IgD-negative memory B cell (primary cell): Measurements from ENCODE around the gene AGBL5. TPM values are rescaled to one million over a fixed set of nuclear protein-coding genes. Genes with fewer than 3 reads are reported as not detected.
"Not testable (repeated sequence)": the region's sequence is repeated elsewhere in the genome, so short reads cannot be mapped to it uniquely, and the experiment has no call there.

Experiments used
- H3K27ac Mint-ChIP-seq, 3 donors: one replicate each; pipeline ENCODE4 v1.8.0; 2020 to 2022; ENCODE audit warnings: mild to moderate bottlenecking in 3 of 3, mixed read lengths in 3 of 3, moderate library complexity in 1 of 3
- H3K27me3 Mint-ChIP-seq: one replicate; pipeline ENCODE4 v1.8.0; 2021; ENCODE audit warnings: mixed read lengths
- H3K36me3 Mint-ChIP-seq: one replicate; pipeline ENCODE4 v1.8.0; 2020; ENCODE audit warnings: mild to moderate bottlenecking, mixed read lengths
- H3K4me1 Mint-ChIP-seq, 3 donors: one replicate each; pipeline ENCODE4 v1.8.0; 2020 to 2022; ENCODE audit warnings: mixed read lengths in 3 of 3, mild to moderate bottlenecking in 1 of 3
- H3K4me3 Mint-ChIP-seq, 4 donors: one replicate each; pipeline ENCODE4 v1.8.0; 2020 to 2022; ENCODE audit warnings: mild to moderate bottlenecking in 4 of 4, mixed read lengths in 4 of 4, moderate library complexity in 3 of 4
- H3K9me3 Mint-ChIP-seq, 3 donors: one replicate each; pipeline ENCODE4 v1.8.0; 2020 to 2021; ENCODE audit warnings: mixed read lengths in 3 of 3, mild to moderate bottlenecking in 1 of 3
- polyA plus RNA-seq: library from polyadenylated mRNA; unstranded; fragments of 300-500 nt; fragmentation: Illumina TruSeq; gene quantifications from one replicate; pipeline ENCODE4 v1.2.3, GENCODE V29; 2021

The AGBL5 gene
- polyA plus RNA-seq, 1 donor from 2014 or later, result 10.8 TPM

DNA sequence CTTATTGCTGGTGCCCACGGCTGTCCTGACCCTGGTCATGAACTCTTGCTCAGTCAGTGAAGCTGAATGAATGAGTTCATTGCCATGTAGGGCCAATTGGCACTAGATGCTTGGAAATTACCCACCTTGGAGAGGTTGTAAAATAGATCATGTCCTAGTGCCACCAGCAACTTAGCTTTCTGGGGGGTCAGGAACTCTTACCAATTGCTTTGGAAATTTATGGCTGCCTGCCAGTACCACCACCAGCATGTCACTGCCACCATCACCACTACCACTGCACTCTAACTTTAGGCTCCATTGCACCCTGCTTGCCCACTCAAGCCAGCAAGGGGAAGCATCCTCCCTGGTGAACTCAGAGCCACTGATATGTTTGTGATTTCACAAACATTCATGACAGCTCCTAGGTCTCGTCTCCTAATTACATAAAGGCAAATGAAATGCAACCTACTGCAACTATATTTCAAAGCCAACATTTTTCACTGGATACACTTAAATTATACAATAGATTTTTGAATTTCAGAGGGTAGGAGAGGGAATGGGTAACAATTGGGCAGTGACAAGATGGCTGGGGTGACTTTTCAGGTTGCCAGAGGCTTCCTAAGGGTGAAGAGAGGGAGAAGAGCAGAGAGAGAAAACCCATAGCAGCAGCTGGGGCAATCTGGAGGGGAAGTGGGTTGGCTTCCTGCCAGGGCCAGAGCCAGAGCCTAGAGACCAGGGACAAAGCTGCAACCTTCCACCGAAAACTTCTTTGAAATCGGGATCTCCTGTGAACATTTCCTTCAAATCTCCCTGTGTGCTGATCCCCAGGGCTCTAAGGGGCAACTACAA is 23.5 kb downstream of the AGBL5 start:
- Mint-ChIP-seq H3K27me3 (no peaks in the 10 kb centered on the region), H3K4me1 (peaks cover 28 to 31% (median 31%) of the 10 kb centered on the region in 3 donors), H3K9me3 (no peaks in the 10 kb centered on the region), H3K36me3 (no peaks in the 10 kb centered on the region), H3K27ac (peak overlapping the region; percentile 85 to 95 (median 87)), H3K4me3 (peak overlapping the region; percentile 39 to 70 (median 56))

DNA sequence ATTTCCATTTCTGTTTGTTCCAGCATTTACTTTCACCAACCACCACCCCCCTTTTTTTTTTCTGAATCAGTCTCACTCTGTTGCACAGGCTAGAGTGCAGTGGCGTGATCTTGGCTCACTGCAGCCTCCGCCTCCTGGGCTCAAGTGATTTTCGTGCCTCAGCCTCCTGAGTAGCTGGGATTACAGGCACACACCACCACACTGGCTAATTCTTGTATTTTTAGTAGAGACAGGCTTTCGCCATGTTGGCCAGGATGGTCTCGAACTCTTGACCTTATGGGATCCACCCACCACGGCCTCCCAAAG is 24.1 kb downstream of the AGBL5 start:
- not testable (repeated sequence) for H3K27me3 Mint-ChIP-seq, H3K36me3 Mint-ChIP-seq, H3K9me3 Mint-ChIP-seq
- Mint-ChIP-seq H3K27ac (peak overlapping the region in 1 of 3 donors; percentile 85), H3K4me3 (peak overlapping the region; percentile 39 to 70 (median 56)), H3K4me1 (peaks cover 28 to 31% (median 28%) of the 10 kb centered on the region in 3 donors)

- H3K9me3 Mint-ChIP-seq, result no peaks in the 10 kb centered on the region
- peak overlapping the region in 2 of 4 donors; percentile 3 to 48 for H3K4me3 Mint-ChIP-seq
- H3K36me3 Mint-ChIP-seq, result no peaks in the 10 kb centered on the region
- H3K4me1 Mint-ChIP-seq, result peaks cover 28 to 30% (median 29%) of the 10 kb centered on the region in 3 donors
- no peaks in the 10 kb centered on the region for H3K27me3 Mint-ChIP-seq
- H3K27ac Mint-ChIP-seq, result peak overlapping the region in 2 of 3 donors; percentile 31 to 85
These were observed 24.9 kb downstream of the AGBL5 start for GRCh38 chr2:27076323-27076722.

GRCh38 chr2:27077231-27077630 is 25.8 kb downstream of the AGBL5 start:
- no peaks in the 10 kb centered on the region for H3K9me3 Mint-ChIP-seq
- H3K27me3 Mint-ChIP-seq, result no peaks in the 10 kb centered on the region
- peak overlapping the region in 2 of 3 donors; percentile 24 to 64 for H3K27ac Mint-ChIP-seq
- peak overlapping the region in 2 of 4 donors; percentile 48 to 80 for H3K4me3 Mint-ChIP-seq
- no peaks in the 10 kb centered on the region for H3K36me3 Mint-ChIP-seq
- H3K4me1 Mint-ChIP-seq, result peaks cover 29 to 32% (median 31%) of the 10 kb centered on the region in 3 donors

- Mint-ChIP-seq H3K36me3 (no peaks in the 10 kb centered on the region), H3K27me3 (no peaks in the 10 kb centered on the region), H3K4me1 (peaks cover 23 to 32% (median 30%) of the 10 kb centered on the region in 3 donors), H3K27ac (peak within 1 kb of the TSS in 1 of 3 donors; percentile 64), H3K4me3 (peak within 1 kb of the TSS in 1 of 4 donors; percentile 17), H3K9me3 (no peaks in the 10 kb centered on the region)
These were observed 27.1 kb downstream of the AGBL5 start, which contains the start of gene EMILIN1 for GRCh38 chr2:27078267-27079194. Gene EMILIN1, plus strand, starts transcription at chr2:27078615. Its CDS starts 451 bp downstream, at chr2:27079066.

GRCh38 chr2:27079233-27080139 is 28.0 kb downstream of the AGBL5 start:
- H3K9me3 Mint-ChIP-seq, result no peaks in the 10 kb centered on the region
- peak overlapping the region in 2 of 3 donors; percentile 26 to 59 for H3K27ac Mint-ChIP-seq
- H3K36me3 Mint-ChIP-seq, result no peaks in the 10 kb centered on the region
- no peaks in the 10 kb centered on the region for H3K27me3 Mint-ChIP-seq
- H3K4me3 Mint-ChIP-seq, result peak overlapping the region in 1 of 4 donors; percentile 23
- H3K4me1 Mint-ChIP-seq, result peaks cover 23 to 31% (median 25%) of the 10 kb centered on the region in 3 donors

- Mint-ChIP-seq H3K36me3 (no peaks in the 10 kb centered on the region), H3K27me3 (no peaks in the 10 kb centered on the region), H3K4me3 (peak overlapping the region in 1 of 4 donors; percentile 23), H3K4me1 (peaks cover 19 to 24% (median 20%) of the 10 kb centered on the region in 3 donors), H3K9me3 (no peaks in the 10 kb centered on the region), H3K27ac (peak overlapping the region in 1 of 3 donors; percentile 59)
These were observed 28.6 kb downstream of the AGBL5 start for GRCh38 chr2:27080140-27080469.

GRCh38 chr2:27080603-27080936 is 29.1 kb downstream of the AGBL5 start:
- Mint-ChIP-seq H3K4me1 (peaks cover 14 to 24% (median 19%) of the 10 kb centered on the region in 3 donors), H3K36me3 (no peaks in the 10 kb centered on the region), H3K27me3 (no peaks in the 10 kb centered on the region), H3K27ac (peak overlapping the region in 2 of 3 donors; percentile 16 to 65), H3K4me3 (no peak overlapping the region), H3K9me3 (no peaks in the 10 kb centered on the region)

DNA sequence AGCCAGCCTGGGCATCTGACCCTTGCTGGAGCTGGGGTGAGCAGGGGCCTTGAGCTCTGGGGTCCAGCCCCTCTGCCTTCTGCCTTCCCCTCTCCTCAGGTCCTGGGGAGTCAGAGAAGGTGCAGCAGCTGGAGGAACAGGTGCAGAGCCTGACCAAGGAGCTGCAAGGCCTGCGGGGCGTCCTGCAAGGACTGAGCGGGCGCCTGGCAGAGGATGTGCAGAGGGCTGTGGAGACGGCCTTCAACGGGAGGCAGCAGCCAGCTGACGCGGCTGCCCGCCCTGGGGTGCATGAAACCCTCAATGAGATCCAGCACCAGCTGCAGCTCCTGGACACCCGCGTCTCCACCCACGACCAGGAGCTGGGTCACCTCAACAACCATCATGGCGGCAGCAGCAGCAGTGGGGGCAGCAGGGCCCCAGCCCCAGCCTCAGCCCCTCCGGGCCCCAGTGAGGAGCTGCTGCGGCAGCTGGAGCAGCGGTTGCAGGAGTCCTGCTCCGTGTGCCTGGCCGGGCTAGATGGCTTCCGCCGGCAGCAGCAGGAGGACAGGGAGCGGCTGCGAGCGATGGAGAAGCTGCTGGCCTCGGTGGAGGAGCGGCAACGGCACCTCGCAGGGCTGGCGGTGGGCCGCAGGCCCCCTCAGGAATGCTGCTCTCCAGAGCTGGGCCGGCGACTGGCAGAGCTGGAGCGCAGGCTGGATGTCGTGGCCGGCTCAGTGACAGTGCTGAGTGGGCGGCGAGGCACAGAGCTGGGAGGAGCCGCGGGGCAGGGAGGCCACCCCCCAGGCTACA is 30.7 kb downstream of the AGBL5 start:
- H3K4me1 Mint-ChIP-seq, result peaks cover 6 to 16% (median 16%) of the 10 kb centered on the region in 3 donors
- H3K4me3 Mint-ChIP-seq, result peak overlapping the region in 2 of 4 donors; percentile 67 to 73
- no peaks in the 10 kb centered on the region for H3K27me3 Mint-ChIP-seq
- H3K27ac Mint-ChIP-seq, result peak overlapping the region in 2 of 3 donors; percentile 65 to 81
- no peaks in the 10 kb centered on the region for H3K36me3 Mint-ChIP-seq
- no peaks in the 10 kb centered on the region for H3K9me3 Mint-ChIP-seq

DNA sequence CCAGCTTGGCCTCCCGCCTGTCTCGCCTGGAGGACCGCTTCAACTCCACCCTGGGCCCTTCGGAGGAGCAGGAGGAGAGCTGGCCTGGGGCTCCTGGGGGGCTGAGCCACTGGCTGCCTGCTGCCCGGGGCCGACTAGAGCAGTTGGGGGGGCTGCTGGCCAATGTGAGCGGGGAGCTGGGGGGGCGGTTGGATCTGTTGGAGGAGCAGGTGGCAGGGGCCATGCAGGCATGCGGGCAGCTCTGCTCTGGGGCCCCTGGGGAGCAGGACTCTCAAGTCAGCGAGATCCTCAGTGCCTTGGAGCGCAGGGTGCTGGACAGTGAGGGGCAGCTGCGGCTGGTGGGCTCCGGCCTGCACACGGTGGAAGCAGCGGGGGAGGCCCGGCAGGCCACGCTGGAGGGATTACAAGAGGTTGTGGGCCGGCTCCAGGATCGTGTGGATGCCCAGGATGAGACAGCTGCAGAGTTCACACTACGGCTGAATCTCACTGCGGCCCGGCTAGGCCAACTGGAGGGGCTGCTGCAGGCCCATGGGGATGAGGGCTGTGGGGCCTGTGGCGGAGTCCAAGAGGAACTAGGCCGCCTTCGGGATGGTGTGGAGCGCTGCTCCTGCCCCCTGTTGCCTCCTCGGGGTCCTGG is 31.4 kb downstream of the AGBL5 start:
- H3K27me3 Mint-ChIP-seq, result no peaks in the 10 kb centered on the region
- no peak overlapping the region for H3K4me3 Mint-ChIP-seq
- peak overlapping the region in 1 of 3 donors; percentile 39 for H3K27ac Mint-ChIP-seq
- H3K36me3 Mint-ChIP-seq, result no peaks in the 10 kb centered on the region
- no peaks in the 10 kb centered on the region for H3K9me3 Mint-ChIP-seq
- H3K4me1 Mint-ChIP-seq, result peaks cover 10 to 18% (median 17%) of the 10 kb centered on the region in 3 donors

DNA sequence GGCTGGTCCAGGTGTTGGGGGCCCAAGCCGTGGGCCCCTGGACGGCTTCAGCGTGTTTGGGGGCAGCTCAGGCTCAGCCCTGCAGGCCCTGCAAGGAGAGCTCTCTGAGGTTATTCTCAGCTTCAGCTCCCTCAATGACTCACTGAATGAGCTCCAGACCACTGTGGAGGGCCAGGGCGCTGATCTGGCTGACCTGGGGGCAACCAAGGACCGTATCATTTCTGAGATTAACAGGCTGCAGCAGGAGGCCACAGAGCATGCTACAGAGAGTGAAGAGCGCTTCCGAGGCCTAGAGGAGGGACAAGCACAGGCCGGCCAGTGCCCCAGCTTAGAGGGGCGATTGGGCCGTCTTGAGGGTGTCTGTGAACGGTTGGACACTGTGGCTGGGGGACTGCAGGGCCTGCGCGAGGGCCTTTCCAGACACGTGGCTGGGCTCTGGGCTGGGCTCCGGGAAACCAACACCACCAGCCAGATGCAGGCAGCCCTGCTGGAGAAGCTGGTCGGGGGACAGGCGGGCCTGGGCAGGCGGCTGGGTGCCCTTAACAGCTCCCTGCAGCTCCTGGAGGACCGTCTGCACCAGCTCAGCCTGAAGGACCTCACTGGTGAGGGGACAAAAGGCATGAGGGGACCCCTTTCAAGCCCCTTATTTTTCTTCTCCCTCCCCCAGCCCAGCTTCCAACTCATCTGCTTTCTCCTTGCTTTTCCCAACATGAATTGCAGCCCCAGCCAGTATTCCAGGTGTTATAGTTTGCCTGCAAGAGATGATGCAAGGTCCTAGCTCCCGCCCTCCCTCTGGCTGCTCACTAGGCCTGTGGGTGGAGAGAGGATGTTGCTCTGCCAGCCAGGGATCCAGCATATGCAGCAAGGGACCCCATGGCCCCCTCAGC is 32.2 kb downstream of the AGBL5 start:
- no peaks in the 10 kb centered on the region for H3K36me3 Mint-ChIP-seq
- H3K27me3 Mint-ChIP-seq, result no peaks in the 10 kb centered on the region
- H3K4me1 Mint-ChIP-seq, result peaks cover 10 to 18% (median 17%) of the 10 kb centered on the region in 3 donors
- H3K9me3 Mint-ChIP-seq, result no peaks in the 10 kb centered on the region
- H3K4me3 Mint-ChIP-seq, result peak overlapping the region in 2 of 4 donors; percentile 70 to 89
- H3K27ac Mint-ChIP-seq, result peak overlapping the region in 1 of 3 donors; percentile 39

DNA sequence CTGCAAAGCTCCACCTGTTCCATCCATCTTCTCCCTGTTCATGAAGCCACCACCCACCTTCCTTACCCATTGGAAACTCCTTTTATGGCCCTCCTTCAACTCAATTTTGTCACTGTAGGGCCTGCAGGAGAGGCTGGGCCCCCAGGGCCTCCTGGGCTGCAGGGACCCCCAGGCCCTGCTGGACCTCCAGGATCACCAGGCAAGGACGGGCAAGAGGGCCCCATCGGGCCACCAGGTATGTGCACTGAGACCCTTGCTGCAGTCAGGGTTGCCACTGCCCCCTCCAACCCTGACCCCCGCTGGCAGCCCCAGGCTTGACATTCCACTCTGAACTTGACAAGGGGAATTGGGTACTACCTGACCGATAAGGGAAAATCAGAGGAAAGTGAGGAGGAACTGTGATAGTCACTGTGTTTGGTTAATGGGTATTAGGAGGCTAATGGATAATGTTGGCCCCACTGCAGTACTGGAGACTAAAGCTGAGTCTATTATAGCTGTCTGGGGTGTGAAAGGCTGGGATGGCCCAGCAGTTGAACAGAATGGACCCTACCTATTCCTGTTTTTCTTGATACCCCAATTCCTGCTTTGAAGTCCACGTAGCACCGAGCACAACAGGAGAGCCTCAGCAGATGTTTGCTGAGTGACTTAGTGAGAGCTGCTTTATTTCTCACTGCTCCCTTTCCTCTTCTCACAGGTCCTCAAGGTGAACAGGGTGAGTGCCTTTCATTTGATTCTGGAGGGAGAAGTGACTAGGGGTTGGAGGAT is 33.0 kb downstream of the AGBL5 start:
- no peaks in the 10 kb centered on the region for H3K36me3 Mint-ChIP-seq
- H3K9me3 Mint-ChIP-seq, result no peaks in the 10 kb centered on the region
- H3K27ac Mint-ChIP-seq, result peak overlapping the region in 1 of 3 donors; percentile 82
- H3K4me3 Mint-ChIP-seq, result peak overlapping the region in 3 of 4 donors; percentile 58 to 89 (median 68)
- H3K27me3 Mint-ChIP-seq, result no peaks in the 10 kb centered on the region
- H3K4me1 Mint-ChIP-seq, result peaks cover 10 to 18% (median 17%) of the 10 kb centered on the region in 3 donors
